ENCODE measurements around the gene MACROD2.

- no peak for TF ChIP-seq CTCF (IDR thresholded peaks at IDR 0.05)
- no peak for TF ChIP-seq POLR2A (IDR thresholded peaks at IDR 0.05)
These were observed 961.2 kb downstream of the MACROD2 start for GRCh38 chr20:14956538-14956937.

All from uterus (tissue), 2 donors.